A673 (cell line): ENCODE results near the gene PBX4.

Experiments
- CTCF ChIP-seq: fragments of 300-800, 200-600 bp; sonication (generic); conservative IDR thresholded peaks from 2 replicates; pipeline ENCODE4 v1.5.1; 2017; ENCODE audit warnings: low read depth, mild to moderate bottlenecking, antibody characterized with exemption, low read length, moderate library complexity, mixed read lengths
- EZH2 ChIP-seq: fragments of 200-600 bp; sonication (generic); IDR thresholded peaks from 2 replicates; pipeline ENCODE4 v1.6.1; 2017; ENCODE audit warnings: borderline replicate concordance, low read depth, mild to moderate bottlenecking, mixed read lengths, antibody characterized with exemption, low read length; ENCODE audit not compliant: poor library complexity, severe bottlenecking

GRCh38 chr19:19584356-19584755, 34.1 kb downstream of the PBX4 start:
- TF ChIP-seq CTCF: no peak
- TF ChIP-seq EZH2: no peak
